Fibroblast of lung (primary cell): ENCODE data around the gene WNK2.

ENCODE experiments used
- CTCF ChIP-seq, 2 donors: IDR thresholded peaks in 1 of 2; conservative IDR thresholded peaks in 1 of 2; 1 replicate in 1 of 2; 2 replicates in 1 of 2; pipeline ENCODE4 v1.5.1; 2011 to 2012; ENCODE audit warnings: low read length in 2 of 2, control low read depth in 1 of 2, inconsistent platforms in 1 of 2, low read depth in 1 of 2, mild to moderate bottlenecking in 1 of 2
- EZH2 ChIP-seq: IDR thresholded peaks from 2 replicates; pipeline ENCODE4 v1.5.1; 2012; ENCODE audit warnings: low read length, control low read depth, mild to moderate bottlenecking; ENCODE audit errors: missing control alignments

- TF ChIP-seq CTCF (conservative IDR thresholded peaks at IDR 0.05 in 1 of 2, IDR thresholded peaks at IDR 0.05 in 1 of 2; ENCODE audit: low read depth in 1 of 2, low read length in 2 of 2): no peak
- TF ChIP-seq EZH2: no peak
Measured at GRCh38 chr9:93288891-93289883, 105.2 kb downstream of the WNK2 start.
